K562 (cell line): Measurements from ENCODE around the gene TNFRSF13B. TPM values are rescaled to one million over a fixed set of nuclear protein-coding genes. Genes with fewer than 3 reads are reported as not detected.
A peak's percentile ranks its signal among the peaks of the same experiment; 100 is the strongest.

Source experiments
- ATAC-seq: fragments of 200-7000 bp; cut with Tn5 transposase; 3 replicates; pipeline ENCODE4 v1.9.1; 2020; ENCODE audit warnings: moderate library complexity
- BruUV-seq: library from RNA; stranded (reverse); fragments of 400-500 nt; replicated peaks from 2 replicates; lab custom pipeline; 2021; lab: Mats Ljungman, UMichigan
- CTCF ChIA-PET: fragments of 300-600 bp; formaldehyde crosslinking; extraction: SDS; loops from one replicate; lab custom pipeline; 2021; ENCODE audit warnings: low intra/inter-chr PET ratio; lab: Yijun Ruan, JAX
- POLR2A ChIA-PET: fragments of 300-600, 350-650 bp; sonication (Branson Sonifier 250); formaldehyde crosslinking; extraction: SDS; loops from one replicate; lab custom pipeline; 2021; ENCODE audit warnings: antibody characterized with exemption, inconsistent platforms; lab: Yijun Ruan, JAX
- DNase-seq, 4 experiments: peaks; one replicate each; pipeline versions ENCODE4 v3.0.0 to v3.0.0-alpha.2; 2011 to 2018; ENCODE audit warnings: low spot score in 3 of 4, mixed read lengths in 3 of 4; ENCODE audit errors: extremely low read depth in 1 of 4
- FAIRE-seq: peaks from 2 replicates; lab custom pipeline; 2011; peaks lifted over from hg19 to GRCh38; lab: Jason Lieb, UNC
- H2AFZ ChIP-seq: 2 replicates; pipeline ENCODE4 v1.6.0; 2011; ENCODE audit warnings: low read depth, low read length, control low read depth, inconsistent platforms
- H3K27ac ChIP-seq: fragments of 200-600 bp; 3 replicates; pipeline ENCODE4 v1.8.0; 2011; ENCODE audit warnings: low read depth, mild to moderate bottlenecking, control low read depth, inconsistent platforms, low read length, moderate library complexity, mixed read lengths; ENCODE audit errors: extremely low read depth
- H3K27me3 ChIP-seq, 2 experiments: fragments of 300-600 bp in 1 of 2; 2 replicates in 1 of 2; 3 replicates in 1 of 2; pipeline versions ENCODE4 v1.6.0 to v1.8.0; 2011; ENCODE audit warnings: inconsistent platforms in 2 of 2, low read length in 2 of 2, mild to moderate bottlenecking in 1 of 2, mixed read lengths in 1 of 2, moderate library complexity in 1 of 2; ENCODE audit not compliant: control insufficient read depth in 2 of 2, insufficient read depth in 2 of 2
- H3K36me3 ChIP-seq: fragments of 300-600 bp; 3 replicates; pipeline ENCODE4 v1.8.0; 2011; ENCODE audit warnings: mild to moderate bottlenecking, low read length, inconsistent platforms; ENCODE audit not compliant: control insufficient read depth, insufficient read depth
- H3K4me1 ChIP-seq, 2 experiments: fragments of 200-600 bp in 1 of 2; replicated peaks in 1 of 2; 2 replicates in 1 of 2; 3 replicates in 1 of 2; pipeline versions ENCODE4 v1.5.1 to v1.8.0; 2011; ENCODE audit warnings: inconsistent platforms in 2 of 2, low read length in 2 of 2, mild to moderate bottlenecking in 1 of 2, mixed read lengths in 1 of 2, moderate library complexity in 1 of 2; ENCODE audit not compliant: control insufficient read depth in 2 of 2, insufficient read depth in 2 of 2
- H3K4me2 ChIP-seq: 2 replicates; pipeline ENCODE4 v1.6.1; 2011; ENCODE audit warnings: low read length, control low read depth, inconsistent platforms, mixed read lengths; ENCODE audit not compliant: insufficient read depth
- H3K4me3 ChIP-seq: fragments of 200-600 bp; sonication (generic), shearing (Covaris generic); 2 replicates; pipeline ENCODE4 v1.5.1; 2016; ENCODE audit warnings: control low read depth, inconsistent platforms
- H3K79me2 ChIP-seq: fragments of 200-600 bp; 3 replicates; pipeline ENCODE4 v1.8.0; 2011; ENCODE audit warnings: low read length, inconsistent platforms; ENCODE audit not compliant: control insufficient read depth, insufficient read depth
- H3K9ac ChIP-seq, 2 experiments: 2 replicates each; pipeline versions ENCODE4 v1.6.0 to v1.6.1; 2011; ENCODE audit warnings: low read depth in 2 of 2, low read length in 2 of 2, control low read depth in 1 of 2, inconsistent platforms in 1 of 2, mild to moderate bottlenecking in 1 of 2, mixed read lengths in 1 of 2; ENCODE audit not compliant: insufficient read depth in 1 of 2
- H3K9me1 ChIP-seq: one replicate; pipeline ENCODE4 v1.6.0; 2011; ENCODE audit warnings: inconsistent platforms, mild to moderate bottlenecking, low read length, moderate library complexity; ENCODE audit not compliant: control insufficient read depth, insufficient read depth
- H3K9me3 ChIP-seq: replicated peaks from 2 replicates; pipeline ENCODE4 v1.5.1; 2011; ENCODE audit warnings: low read depth, low read length, inconsistent platforms; ENCODE audit not compliant: control insufficient read depth, insufficient read depth
- H4K20me1 ChIP-seq: replicated peaks from 2 replicates; pipeline ENCODE4 v1.6.1; 2011; ENCODE audit warnings: low read length, inconsistent platforms, mixed read lengths; ENCODE audit not compliant: control insufficient read depth, insufficient read depth
- CREBBP ChIP-seq: IDR thresholded peaks from one replicate; pipeline ENCODE4 v1.6.1; 2012; ENCODE audit warnings: low read depth, mild to moderate bottlenecking, control low read depth, inconsistent platforms, low read length
- CTCFL ChIP-seq: IDR thresholded peaks from 2 replicates; pipeline ENCODE4 v1.6.1; 2011; ENCODE audit warnings: borderline replicate concordance, low read depth, mild to moderate bottlenecking, moderate library complexity, low read length; ENCODE audit not compliant: insufficient read depth, poor library complexity, severe bottlenecking
- ETS1 ChIP-seq: conservative IDR thresholded peaks from 2 replicates; pipeline ENCODE4 v1.6.1; 2011; ENCODE audit warnings: low read depth, mild to moderate bottlenecking, low read length; ENCODE audit not compliant: control insufficient read depth
- EZH2 ChIP-seq: IDR thresholded peaks from 2 replicates; pipeline ENCODE4 v1.6.1; 2012; ENCODE audit warnings: low read depth, mild to moderate bottlenecking, inconsistent platforms, low read length, borderline replicate concordance
- FOS ChIP-seq: IDR thresholded peaks from 3 replicates; pipeline ENCODE4 v1.6.1; 2011; ENCODE audit not compliant: insufficient read length; ENCODE audit errors: extremely low read depth
- FOXJ2 ChIP-seq: fragments of 200-800 bp; sonication (Bioruptor generic); IDR thresholded peaks from 2 replicates; pipeline ENCODE4 v1.6.1; 2016; ENCODE audit warnings: missing genetic modification characterization, missing compliant biosample characterization
- GTF2A2 ChIP-seq: IDR thresholded peaks from 2 replicates; pipeline ENCODE4 v1.6.1; 2016; ENCODE audit warnings: mild to moderate bottlenecking, missing genetic modification characterization, missing compliant biosample characterization
- MBD2 ChIP-seq: sonication (generic); IDR thresholded peaks from 2 replicates; pipeline ENCODE4 v1.6.1; 2016; ENCODE audit warnings: low read depth, borderline replicate concordance
- MYNN ChIP-seq, 2 experiments: sonication (generic); formaldehyde crosslinking in 1 of 2; IDR thresholded peaks; 2 replicates each; pipeline versions ENCODE4 v1.5.0 to v1.6.1; 2016 to 2020; ENCODE audit warnings: antibody characterized with exemption in 1 of 2, missing genetic modification reagents in 1 of 2
- RAD51 ChIP-seq: fragments of 450-650 bp; IDR thresholded peaks from 2 replicates; pipeline ENCODE4 v1.7.1; 2016; ENCODE audit warnings: low read depth, mild to moderate bottlenecking, borderline replicate concordance
- TEAD1 ChIP-seq, 2 experiments: fragments of 450-650 bp in 1 of 2; sonication (generic) in 1 of 2; formaldehyde crosslinking; IDR thresholded peaks; 2 replicates each; pipeline versions ENCODE4 v1.4.0 to v1.8.0; 2020 to 2022; ENCODE audit warnings: mild to moderate bottlenecking in 2 of 2, missing genetic modification reagents in 1 of 2
- ZBED1 ChIP-seq: IDR thresholded peaks from 2 replicates; pipeline ENCODE4 v1.6.1; 2014
- ZBTB34 ChIP-seq: fragments of 250-450 bp; sonication (Bioruptor Pico); IDR thresholded peaks from 2 replicates; pipeline ENCODE4 v1.8.0; 2021; ENCODE audit warnings: mild to moderate bottlenecking, moderate library complexity
- ZNF174 ChIP-seq: fragments of 250-450 bp; sonication (Bioruptor Pico); IDR thresholded peaks from 2 replicates; pipeline ENCODE4 v1.4.0; 2020; ENCODE audit warnings: mild to moderate bottlenecking
- ZNF584 ChIP-seq: fragments of 200-800 bp; sonication (Bioruptor generic); IDR thresholded peaks from 2 replicates; pipeline ENCODE4 v1.6.1; 2016; ENCODE audit warnings: low read depth, mild to moderate bottlenecking, missing genetic modification characterization, missing compliant biosample characterization
- WGBS: fragments of 100-300 bp; shearing (Covaris generic); methylation state at CpG from one replicate; pipeline ENCODE4 v1.1.6; 2016; ENCODE audit warnings: low coverage, mixed read lengths; ENCODE audit not compliant: insufficient coverage; ENCODE audit errors: missing lambda C conversion rate; 5-methylcytosine and 5-hydroxymethylcytosine counted together
- in situ Hi-C: fragments of 300-500 bp; cut with MboI; formaldehyde crosslinking; loops from 4 replicates; pipeline ENCODE4 v1.15.0; 2018; ENCODE audit warnings: inconsistent platforms, mixed read lengths
- intact Hi-C: fragments of 100-400 bp; cut with micrococcal nuclease; formaldehyde crosslinking; loops from 2 replicates; pipeline ENCODE4 v1.14.2; 2022
- polyA plus RNA-seq, 8 experiments: library from polyadenylated mRNA; depleted of rRNA in 4 of 8; stranded (reverse) in 5 of 8; unstranded in 3 of 8; fragments of >200 nt; fragmentation: Nextera tagmentation in 2 of 8; fragmentation: Illumina TruSeq in 1 of 8; extraction: Ambion mirVana in 2 of 8; extraction: Trizol in 1 of 8; gene quantifications; 2 replicates each; pipeline versions ENCODE4 v1.2.1 to v1.2.3, GENCODE V29; 2011 to 2014; ENCODE audit warnings: inconsistent platforms in 1 of 8, missing spikeins in 1 of 8
- total RNA-seq, 7 experiments: library from RNA; depleted of rRNA in 6 of 7; stranded (reverse); fragments of >200 nt in 6 of 7; fragmentation: Illumina TruSeq in 2 of 7; extraction: Trizol in 2 of 7; gene quantifications; 2 replicates each; pipeline versions ENCODE4 v1.2.1 to v1.2.3, GENCODE V29; 2011 to 2021; ENCODE audit warnings: low replicate concordance in 1 of 7

Gene TNFRSF13B
- total and polyA plus RNA-seq, 9 of the 15 experiments (the other 6 are each of a cell fraction or from before 2014, with no cell fraction given): not detected

GRCh38 chr17:16923097-16923903 is 48.6 kb downstream of the TNFRSF13B start (continued):
- no peak for TF ChIP-seq ETS1
- TF ChIP-seq FOXJ2 (tag): no peak
- no peak for TF ChIP-seq FOS
- TF ChIP-seq RAD51: no peak
- TF ChIP-seq TEAD1 (CRISPR knock-in tag; IDR thresholded peaks at IDR 0.05): no peak
- TF ChIP-seq ZNF174 (CRISPR knock-in tag): no peak

GRCh38 chr17:16922386-16923096 is 49.4 kb downstream of the TNFRSF13B start:
- POLR2A ChIA-PET: no interaction called here
- H3K27me3 ChIP-seq: peaks cover 0 to 44% of the 10 kb centered on the region in 2 experiments; a peak in 2 of 5 replicates
- ATAC-seq (peak; percentile 51; the same call in 1 of the 3 replicates), DNase-seq (peak in 1 of 4 experiments; percentile 10), FAIRE-seq (no peak)
- H3K27ac ChIP-seq: no peak overlapping the region
- BruUV-seq: no TSS peak
- no peak overlapping the region for H3K9ac ChIP-seq
- 0% methylated on average over 4 of the region's 4 CpGs for WGBS
- intact Hi-C loops: no loop called here
- CTCF ChIA-PET: no interaction called here
- no peaks in the 10 kb centered on the region for H3K36me3 ChIP-seq
- H3K9me1 ChIP-seq: no peaks in the 10 kb centered on the region
- no peak overlapping the region for H2AFZ ChIP-seq
- no peaks in the 10 kb centered on the region for H3K79me2 ChIP-seq
- H4K20me1 ChIP-seq: no peaks in the 10 kb centered on the region
- in situ Hi-C loops: no loop called here
- no peak overlapping the region for H3K4me2 ChIP-seq
- H3K9me3 ChIP-seq: no peaks in the 10 kb centered on the region
- no peak overlapping the region for H3K4me3 ChIP-seq
- no peaks in the 10 kb centered on the region for H3K4me1 ChIP-seq
- no peak for TF ChIP-seq ZBTB34 (CRISPR knock-in tag)
- no peak for TF ChIP-seq MYNN (IDR thresholded peaks at IDR 0.05)
- no peak for TF ChIP-seq MYNN (CRISPR knock-in tag; IDR thresholded peaks at IDR 0.05)
- no peak for TF ChIP-seq ZBED1
- TF ChIP-seq CTCFL: no peak
- no peak for TF ChIP-seq ZNF584 (CRISPR knock-in tag)
- TF ChIP-seq CREBBP: no peak
- TF ChIP-seq GTF2A2 (tag): 0 out of 2 replicates have a peak, but pooled peaks have one; percentile 41
- no peak for TF ChIP-seq EZH2
- no peak for TF ChIP-seq MBD2
